ENCODE data around the gene ECHS1. TPM values are rescaled to one million over a fixed set of nuclear protein-coding genes. Genes with fewer than 3 reads are reported as not detected.

Gene ECHS1
- total and polyA plus RNA-seq, 2 experiments from 2014 or later = 92.1 to 127 TPM

- no peak overlapping the region for H2AFZ ChIP-seq
- no peaks in the 10 kb centered on the region; the same call in 2 of the 3 replicates for H3K4me1 Mint-ChIP-seq
- H3K36me3 ChIP-seq (ENCODE audit: insufficient read depth) = no peaks in the 10 kb centered on the region
- H3K79me2 ChIP-seq (replicated peaks; ENCODE audit: insufficient read depth) = 0 out of 2 replicates have a peak, but pooled peaks cover 4% of the 10 kb centered on the region
- no peaks in the 10 kb centered on the region for H3K4me1 ChIP-seq (ENCODE audit: insufficient read depth)
- no peak for TF ChIP-seq ZNF114 (CRISPR knock-in tag; IDR thresholded peaks at IDR 0.05)
- TF ChIP-seq CTCF (conservative IDR thresholded peaks at IDR 0.05; ENCODE audit: low read depth in 2 of 2) = no peak
- no peak for TF ChIP-seq POLR2AphosphoS5 (IDR thresholded peaks at IDR 0.05; ENCODE audit: low read depth)
- no peak for TF ChIP-seq NANOG (IDR thresholded peaks at IDR 0.05; ENCODE audit: borderline replicate concordance)
- no peak for TF ChIP-seq CREB1 (CRISPR knock-in tag; IDR thresholded peaks at IDR 0.05; ENCODE audit: low read depth)
- no peak for TF ChIP-seq ZNF462 (CRISPR knock-in tag; IDR thresholded peaks at IDR 0.05)
- no peak for TF ChIP-seq ZNF331 (CRISPR knock-in tag; IDR thresholded peaks at IDR 0.05; ENCODE audit: low read depth)
- no peak for TF ChIP-seq JUNB (IDR thresholded peaks at IDR 0.05; ENCODE audit: unreplicated experiment)
- TF ChIP-seq ETS1 (IDR thresholded peaks at IDR 0.05) = no peak
- no peak for TF ChIP-seq EZH2 (IDR thresholded peaks at IDR 0.05; ENCODE audit: low read depth, unreplicated experiment)
- TF ChIP-seq REST (IDR thresholded peaks at IDR 0.05; ENCODE audit: unreplicated experiment) = no peak
- TF ChIP-seq EZH2phosphoT487 (IDR thresholded peaks at IDR 0.05; ENCODE audit: unreplicated experiment) = no peak
- TF ChIP-seq STAT1 (IDR thresholded peaks at IDR 0.05; ENCODE audit: unreplicated experiment) = no peak
- peak overlapping the region; percentile 80 for H3K4me3 Mint-ChIP-seq
- H3K36me3 Mint-ChIP-seq (ENCODE audit: low read depth) = peaks cover 5% of the 10 kb centered on the region
- H3K27me3 Mint-ChIP-seq (ENCODE audit: insufficient read depth, low read depth, poor library complexity) = peaks cover 13% of the 10 kb centered on the region
- no peaks in the 10 kb centered on the region for H3K9me3 Mint-ChIP-seq
- DNase-seq (ENCODE audit: low spot score) = peak; percentile 51
- H3K27ac Mint-ChIP-seq = no peak overlapping the region
- peaks cover 6% of the 10 kb centered on the region; the same call in 1 of the 2 replicates for H3K27me3 ChIP-seq (ENCODE audit: insufficient read depth)
- H3K4me3 ChIP-seq = peak overlapping the region; percentile 86
- H3K9me2 ChIP-seq (ENCODE audit: insufficient read depth) = no peaks in the 10 kb centered on the region
- 0 out of 2 replicates have a peak, but pooled peaks cover 3% of the 10 kb centered on the region for H3F3A ChIP-seq (replicated peaks; ENCODE audit: low read depth)
- peak overlapping the region; percentile 92 for H3K4me2 ChIP-seq
- no peaks in the 10 kb centered on the region; the same call in 1 of the 2 replicates for H4K20me1 ChIP-seq (replicated peaks; ENCODE audit: insufficient read depth)
- ATAC-seq = peak; percentile 15
- no peak overlapping the region for H3K27ac ChIP-seq (ENCODE audit: low read depth)
These were observed 16.4 kb downstream of the ECHS1 start for GRCh38 chr10:133356549-133357284.

All from GM23338 (cell line).